IMR-90 (cell line): ENCODE results near the gene NSD2.

Source experiments
- CEBPB ChIP-seq: IDR thresholded peaks from 2 replicates; pipeline ENCODE4 v1.6.1; 2012; ENCODE audit warnings: low read depth, low read length, improper control_type of control experiment
- FOS ChIP-seq: fragments of 150-350 bp; IDR thresholded peaks from 2 replicates; pipeline ENCODE4 v1.6.1; 2016; ENCODE audit warnings: low read depth, low read length
- MAFK ChIP-seq: IDR thresholded peaks from 2 replicates; pipeline ENCODE4 v1.6.1; 2012; ENCODE audit warnings: low read depth, low read length, improper control_type of control experiment
- MAZ ChIP-seq: IDR thresholded peaks from 2 replicates; pipeline ENCODE4 v1.6.1; 2012; ENCODE audit warnings: low read depth, mild to moderate bottlenecking, low read length, improper control_type of control experiment, moderate library complexity, borderline replicate concordance
- MXI1 ChIP-seq: IDR thresholded peaks from 2 replicates; pipeline ENCODE4 v1.6.1; 2012; ENCODE audit warnings: low read depth, mild to moderate bottlenecking, low read length, moderate library complexity, borderline replicate concordance
- NFE2L2 ChIP-seq: fragments of 150-350 bp; IDR thresholded peaks from 2 replicates; pipeline ENCODE4 v1.6.1; 2016; ENCODE audit warnings: low read depth, mild to moderate bottlenecking, low read length
- RFX5 ChIP-seq: IDR thresholded peaks from 2 replicates; pipeline ENCODE4 v1.8.0; 2012; ENCODE audit warnings: low read depth, mild to moderate bottlenecking, low read length, moderate library complexity
- TF ChIP-seq, protein P1 (sequence below): conservative IDR thresholded peaks from 2 replicates; pipeline ENCODE4 v1.5.1; 2012; ENCODE audit warnings: mild to moderate bottlenecking, low read depth, low read length, improper control_type of control experiment
- TF ChIP-seq, protein P2 (sequence below): fragments of 150-350 bp; IDR thresholded peaks from 2 replicates; pipeline ENCODE4 v1.6.1; 2017; ENCODE audit warnings: mild to moderate bottlenecking, antibody characterized with exemption, low read length, low read depth

DNA sequence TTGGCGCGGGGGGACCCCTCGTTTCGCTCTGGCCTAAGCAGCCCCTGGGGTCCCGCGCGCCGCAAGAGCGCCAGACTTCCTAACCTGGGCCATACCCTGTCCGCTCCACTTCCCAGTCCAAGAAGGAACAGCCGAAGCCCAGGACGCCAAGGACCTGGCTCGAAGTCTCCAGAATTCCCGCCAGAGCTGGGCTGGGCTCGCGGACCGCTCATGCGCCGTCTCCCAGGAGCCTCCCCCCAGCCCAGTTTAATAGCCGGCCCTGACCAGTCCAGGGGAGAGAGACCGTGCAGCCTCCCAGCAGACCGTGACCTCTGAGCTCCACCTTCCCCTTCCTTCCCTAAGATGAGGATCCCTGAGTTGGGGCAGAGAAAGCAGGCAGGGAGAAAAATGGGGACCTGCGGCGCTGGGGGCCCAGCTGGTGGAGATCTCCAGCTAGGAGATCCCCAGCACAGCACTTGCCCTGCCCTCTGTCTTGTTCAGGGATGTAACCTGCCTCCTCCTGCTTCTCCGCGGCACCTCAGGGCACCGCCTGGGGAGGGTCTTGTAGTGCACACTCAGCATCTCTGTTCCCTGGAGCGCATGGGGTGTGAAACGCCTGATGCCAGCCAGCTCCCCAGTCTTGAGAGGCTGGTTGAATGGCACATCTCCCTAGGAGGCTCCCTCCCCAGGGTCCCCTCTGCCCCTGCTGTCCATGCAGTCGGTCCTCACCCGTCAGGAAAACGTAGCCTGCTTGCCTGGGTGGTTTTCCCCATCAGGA is 14.1 kb upstream of the NSD2 start:
- TF ChIP-seq, protein P1, sequence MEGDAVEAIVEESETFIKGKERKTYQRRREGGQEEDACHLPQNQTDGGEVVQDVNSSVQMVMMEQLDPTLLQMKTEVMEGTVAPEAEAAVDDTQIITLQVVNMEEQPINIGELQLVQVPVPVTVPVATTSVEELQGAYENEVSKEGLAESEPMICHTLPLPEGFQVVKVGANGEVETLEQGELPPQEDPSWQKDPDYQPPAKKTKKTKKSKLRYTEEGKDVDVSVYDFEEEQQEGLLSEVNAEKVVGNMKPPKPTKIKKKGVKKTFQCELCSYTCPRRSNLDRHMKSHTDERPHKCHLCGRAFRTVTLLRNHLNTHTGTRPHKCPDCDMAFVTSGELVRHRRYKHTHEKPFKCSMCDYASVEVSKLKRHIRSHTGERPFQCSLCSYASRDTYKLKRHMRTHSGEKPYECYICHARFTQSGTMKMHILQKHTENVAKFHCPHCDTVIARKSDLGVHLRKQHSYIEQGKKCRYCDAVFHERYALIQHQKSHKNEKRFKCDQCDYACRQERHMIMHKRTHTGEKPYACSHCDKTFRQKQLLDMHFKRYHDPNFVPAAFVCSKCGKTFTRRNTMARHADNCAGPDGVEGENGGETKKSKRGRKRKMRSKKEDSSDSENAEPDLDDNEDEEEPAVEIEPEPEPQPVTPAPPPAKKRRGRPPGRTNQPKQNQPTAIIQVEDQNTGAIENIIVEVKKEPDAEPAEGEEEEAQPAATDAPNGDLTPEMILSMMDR: no peak
- TF ChIP-seq FOS (no peak), RFX5 (no peak), MAZ (no peak), MAFK (no peak), CEBPB (no peak), NFE2L2 (no peak), MXI1 (no peak)
- TF ChIP-seq, protein P2, sequence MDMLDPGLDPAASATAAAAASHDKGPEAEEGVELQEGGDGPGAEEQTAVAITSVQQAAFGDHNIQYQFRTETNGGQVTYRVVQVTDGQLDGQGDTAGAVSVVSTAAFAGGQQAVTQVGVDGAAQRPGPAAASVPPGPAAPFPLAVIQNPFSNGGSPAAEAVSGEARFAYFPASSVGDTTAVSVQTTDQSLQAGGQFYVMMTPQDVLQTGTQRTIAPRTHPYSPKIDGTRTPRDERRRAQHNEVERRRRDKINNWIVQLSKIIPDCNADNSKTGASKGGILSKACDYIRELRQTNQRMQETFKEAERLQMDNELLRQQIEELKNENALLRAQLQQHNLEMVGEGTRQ: no peak
